DOHH2 (cell line): ENCODE measurements around the gene XPO6.

Experiments
- H3F3A ChIP-seq: fragments of 200-600 bp; sonication (generic), shearing (Covaris generic); 2 replicates; pipeline ENCODE4 v1.6.0; 2016; ENCODE audit warnings: antibody characterized with exemption, mild to moderate bottlenecking; ENCODE audit not compliant: control insufficient read depth, insufficient read depth
- H3K27ac ChIP-seq: fragments of 200-600 bp; sonication (generic); 2 replicates; pipeline ENCODE4 v1.5.1; 2014; ENCODE audit warnings: low read depth, mild to moderate bottlenecking, low read length, moderate library complexity
- H3K27me3 ChIP-seq: fragments of 200-600 bp; sonication (generic); 2 replicates; pipeline ENCODE4 v1.6.1; 2014; ENCODE audit warnings: mild to moderate bottlenecking, low read length, mixed read lengths; ENCODE audit not compliant: control insufficient read depth
- H3K36me3 ChIP-seq: fragments of 200-600 bp; sonication (generic); 2 replicates; pipeline ENCODE4 v1.6.1; 2014; ENCODE audit warnings: mild to moderate bottlenecking, low read length, moderate library complexity, mixed read lengths; ENCODE audit not compliant: control insufficient read depth
- H3K4me1 ChIP-seq: fragments of 200-600 bp; sonication (generic); 2 replicates; pipeline ENCODE4 v1.6.1; 2014; ENCODE audit warnings: mild to moderate bottlenecking, low read length, mixed read lengths; ENCODE audit not compliant: control insufficient read depth
- H3K4me2 ChIP-seq: fragments of 200-600 bp; sonication (generic); 2 replicates; pipeline ENCODE4 v1.6.0; 2014; ENCODE audit warnings: mild to moderate bottlenecking, low read length, moderate library complexity
- H3K4me3 ChIP-seq: fragments of 200-600 bp; sonication (generic); 2 replicates; pipeline ENCODE4 v1.5.1; 2014; ENCODE audit warnings: mild to moderate bottlenecking, low read length, mixed read lengths
- H3K79me2 ChIP-seq: fragments of 200-600 bp; sonication (generic); 2 replicates; pipeline ENCODE4 v1.6.1; 2014; ENCODE audit warnings: mild to moderate bottlenecking, low read length, mixed read lengths; ENCODE audit not compliant: control insufficient read depth
- H3K9me2 ChIP-seq: fragments of 200-600 bp; sonication (generic); replicated peaks from 2 replicates; pipeline ENCODE4 v1.6.1; 2014; ENCODE audit warnings: mild to moderate bottlenecking, low read length, mixed read lengths; ENCODE audit not compliant: control insufficient read depth
- H3K9me3 ChIP-seq: fragments of 200-600 bp; sonication (generic); 2 replicates; pipeline ENCODE4 v1.6.1; 2014; ENCODE audit warnings: antibody characterized with exemption, low read length, mixed read lengths; ENCODE audit not compliant: control insufficient read depth, insufficient read depth
- H4K20me1 ChIP-seq: fragments of 200-600 bp; sonication (generic); 2 replicates; pipeline ENCODE4 v1.6.0; 2014; ENCODE audit warnings: low read depth, mild to moderate bottlenecking, antibody characterized with exemption, low read length, moderate library complexity; ENCODE audit not compliant: control insufficient read depth, insufficient read depth
- EZH2phosphoT487 ChIP-seq: fragments of 200-600 bp; sonication (generic); IDR thresholded peaks from 2 replicates; pipeline ENCODE4 v1.6.1; 2017; ENCODE audit warnings: borderline replicate concordance, mild to moderate bottlenecking, antibody characterized with exemption, low read length, moderate library complexity, mixed read lengths
- TF ChIP-seq, protein P1 (sequence below): fragments of 200-600 bp; sonication (generic); IDR thresholded peaks from one replicate; pipeline ENCODE4 v1.5.1; 2014; ENCODE audit warnings: antibody characterized with exemption, mild to moderate bottlenecking, low read depth, low read length; ENCODE audit not compliant: poor library complexity, severe bottlenecking

Gene XPO6

GRCh38 chr16:28082624-28083023, 129.1 kb downstream of the XPO6 start:
- H3K4me3 ChIP-seq: no peak overlapping the region
- no peaks in the 10 kb centered on the region for H3K79me2 ChIP-seq
- TF ChIP-seq, protein P1, sequence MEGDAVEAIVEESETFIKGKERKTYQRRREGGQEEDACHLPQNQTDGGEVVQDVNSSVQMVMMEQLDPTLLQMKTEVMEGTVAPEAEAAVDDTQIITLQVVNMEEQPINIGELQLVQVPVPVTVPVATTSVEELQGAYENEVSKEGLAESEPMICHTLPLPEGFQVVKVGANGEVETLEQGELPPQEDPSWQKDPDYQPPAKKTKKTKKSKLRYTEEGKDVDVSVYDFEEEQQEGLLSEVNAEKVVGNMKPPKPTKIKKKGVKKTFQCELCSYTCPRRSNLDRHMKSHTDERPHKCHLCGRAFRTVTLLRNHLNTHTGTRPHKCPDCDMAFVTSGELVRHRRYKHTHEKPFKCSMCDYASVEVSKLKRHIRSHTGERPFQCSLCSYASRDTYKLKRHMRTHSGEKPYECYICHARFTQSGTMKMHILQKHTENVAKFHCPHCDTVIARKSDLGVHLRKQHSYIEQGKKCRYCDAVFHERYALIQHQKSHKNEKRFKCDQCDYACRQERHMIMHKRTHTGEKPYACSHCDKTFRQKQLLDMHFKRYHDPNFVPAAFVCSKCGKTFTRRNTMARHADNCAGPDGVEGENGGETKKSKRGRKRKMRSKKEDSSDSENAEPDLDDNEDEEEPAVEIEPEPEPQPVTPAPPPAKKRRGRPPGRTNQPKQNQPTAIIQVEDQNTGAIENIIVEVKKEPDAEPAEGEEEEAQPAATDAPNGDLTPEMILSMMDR: no peak
- H3K36me3 ChIP-seq: no peaks in the 10 kb centered on the region
- no peaks in the 10 kb centered on the region for H3K9me2 ChIP-seq
- no peaks in the 10 kb centered on the region for H3F3A ChIP-seq
- no peaks in the 10 kb centered on the region for H4K20me1 ChIP-seq
- H3K4me1 ChIP-seq: no peaks in the 10 kb centered on the region
- H3K27me3 ChIP-seq: no peaks in the 10 kb centered on the region
- H3K4me2 ChIP-seq: no peak overlapping the region
- H3K27ac ChIP-seq: no peak overlapping the region
- H3K9me3 ChIP-seq: no peaks in the 10 kb centered on the region

DNA sequence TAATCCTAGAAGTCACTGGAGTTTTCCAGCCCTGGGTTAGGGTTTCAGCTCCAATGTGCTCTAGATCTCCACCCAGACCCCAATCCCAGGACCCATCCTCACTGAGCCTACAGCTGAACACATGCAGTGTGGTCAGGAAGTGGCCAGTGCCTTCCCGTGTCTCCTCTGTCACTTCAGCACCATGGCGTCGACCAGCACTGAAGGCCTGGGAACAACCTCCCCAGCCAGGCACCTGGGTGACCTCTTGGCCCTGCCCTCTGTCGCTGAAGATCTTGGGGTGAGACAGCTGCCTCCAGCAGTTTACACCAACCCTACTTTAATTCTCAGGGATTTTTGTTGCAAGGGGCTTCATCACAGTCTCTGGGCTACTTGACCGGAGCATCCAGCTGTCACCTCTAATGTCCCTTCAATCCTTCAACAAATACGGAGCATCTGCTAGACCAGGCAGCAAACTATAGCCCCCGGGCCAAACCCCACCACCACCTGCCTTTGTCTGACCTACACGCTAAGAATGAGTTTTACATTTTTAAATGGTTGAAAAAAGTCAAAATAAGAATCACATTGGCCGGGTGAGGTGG, 130.3 kb downstream of the XPO6 start:
- no peaks in the 10 kb centered on the region for H3F3A ChIP-seq
- H3K27me3 ChIP-seq: no peaks in the 10 kb centered on the region
- H3K27ac ChIP-seq: no peak overlapping the region
- H3K9me3 ChIP-seq: no peaks in the 10 kb centered on the region
- H3K4me2 ChIP-seq: no peak overlapping the region
- H3K36me3 ChIP-seq: no peaks in the 10 kb centered on the region
- H3K4me1 ChIP-seq: no peaks in the 10 kb centered on the region
- TF ChIP-seq, protein P1: no peak
- no peak for TF ChIP-seq EZH2phosphoT487
- no peaks in the 10 kb centered on the region for H4K20me1 ChIP-seq
- H3K4me3 ChIP-seq: no peak overlapping the region
- H3K79me2 ChIP-seq: no peaks in the 10 kb centered on the region
- H3K9me2 ChIP-seq: no peaks in the 10 kb centered on the region

GRCh38 chr16:28078261-28078660, 133.5 kb downstream of the XPO6 start:
- no peaks in the 10 kb centered on the region for H3K79me2 ChIP-seq
- TF ChIP-seq EZH2phosphoT487: no peak
- TF ChIP-seq, protein P1: no peak
- no peak overlapping the region for H3K4me3 ChIP-seq
- no peaks in the 10 kb centered on the region for H3K4me1 ChIP-seq
- H3K4me2 ChIP-seq: no peak overlapping the region
- no peaks in the 10 kb centered on the region for H3K9me2 ChIP-seq
- H3K27ac ChIP-seq: no peak overlapping the region
- H4K20me1 ChIP-seq: no peaks in the 10 kb centered on the region
- no peaks in the 10 kb centered on the region for H3K27me3 ChIP-seq
- no peaks in the 10 kb centered on the region for H3F3A ChIP-seq
- no peaks in the 10 kb centered on the region for H3K36me3 ChIP-seq
- H3K9me3 ChIP-seq: no peaks in the 10 kb centered on the region
